ENCODE data around the gene CA6.
"Not testable (repeated sequence)": the region's sequence is repeated elsewhere in the genome, so short reads cannot be mapped to it uniquely, and the experiment has no call there.

Gene CA6

DNA sequence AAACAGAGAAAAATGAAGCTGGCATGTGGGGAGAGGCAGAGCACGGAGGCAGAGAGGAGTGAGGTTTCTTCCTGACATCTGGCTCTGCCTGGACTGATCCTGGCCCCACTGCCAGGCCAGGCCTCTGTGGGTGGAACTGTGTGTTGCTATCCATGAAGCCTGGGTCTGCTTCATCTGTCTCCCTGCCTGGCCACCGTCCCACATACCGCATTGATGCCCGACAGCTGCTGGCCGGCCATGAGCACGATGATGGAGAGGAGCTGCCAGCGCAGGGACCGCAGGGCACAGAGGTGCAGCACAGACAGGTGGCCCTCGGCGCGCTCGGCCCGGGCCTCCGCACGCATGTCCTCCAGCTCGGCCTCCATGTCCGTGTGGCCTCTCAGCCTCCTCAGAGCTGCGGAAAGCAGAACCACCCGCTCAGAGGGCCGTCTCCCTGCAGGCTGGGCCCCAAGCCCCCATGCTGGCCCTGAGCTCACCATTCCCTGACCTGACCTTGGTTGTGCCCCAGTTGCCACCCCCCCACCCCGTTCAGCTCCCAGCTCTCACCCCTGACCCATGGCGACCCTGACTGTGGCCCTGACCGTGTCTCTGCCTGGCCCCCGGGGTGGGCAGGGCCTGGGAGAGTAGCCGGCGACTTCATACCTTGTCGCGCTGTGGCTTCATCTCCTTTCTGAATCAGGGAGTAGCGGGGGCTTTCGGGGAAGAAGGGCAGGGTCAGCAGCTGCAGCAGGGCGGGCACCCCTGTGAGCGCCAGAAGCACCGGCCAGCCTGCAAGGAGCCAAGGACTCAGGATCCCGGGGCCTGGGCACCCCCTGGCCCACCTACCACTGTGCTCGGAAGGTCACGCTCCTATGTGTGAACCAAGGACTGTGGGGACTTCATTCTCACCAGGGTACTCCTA lies 69.1 kb downstream of the CA6 start:
- 94% methylated on average over 36 of the region's 36 CpGs for WGBS, 2 experiments
- Histone ChIP-seq H3K36me3 (ENCODE audit: control insufficient read depth, insufficient read depth, low read length) (no peaks in the 10 kb centered on the region), H3K4me3 (ENCODE audit: insufficient read depth, low read depth, low read length) (no peak overlapping the region), H3K27me3 (ENCODE audit: control insufficient read depth, insufficient read depth, low read length, poor library complexity, severe bottlenecking) (no peaks in the 10 kb centered on the region), H3K9me3 (ENCODE audit: control insufficient read depth, low read length) (no peaks in the 10 kb centered on the region), H3K27ac (ENCODE audit: insufficient read depth, low read depth, low read length, poor library complexity, severe bottlenecking) (no peak overlapping the region), H3K4me1 (ENCODE audit: control insufficient read depth, insufficient read depth, low read length) (no peaks in the 10 kb centered on the region)

DNA sequence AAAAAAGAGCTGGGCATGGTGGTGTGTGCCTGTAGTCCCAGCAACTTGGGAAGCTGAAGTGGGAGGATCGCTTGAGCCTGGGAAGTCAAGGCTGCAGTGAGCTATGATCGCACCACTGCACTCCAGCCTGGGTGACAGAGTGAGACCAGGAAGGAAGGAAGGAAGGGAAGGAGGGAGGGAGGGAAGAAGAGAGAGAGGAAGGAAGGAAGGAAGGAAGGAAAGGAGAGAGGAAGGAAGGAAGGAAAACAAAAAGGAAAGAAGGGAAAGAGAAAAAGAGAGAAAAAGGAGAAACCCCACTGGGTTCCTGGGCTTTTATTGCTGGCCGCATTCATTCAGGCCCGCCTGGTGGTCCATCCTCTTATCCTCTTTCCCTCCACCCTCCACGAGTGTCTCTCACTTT lies 70.8 kb downstream of the CA6 start:
- Histone ChIP-seq H3K36me3 (ENCODE audit: control insufficient read depth, insufficient read depth, low read length) (no peaks in the 10 kb centered on the region), H3K4me1 (ENCODE audit: control insufficient read depth, insufficient read depth, low read length) (no peaks in the 10 kb centered on the region), H3K4me3 (ENCODE audit: insufficient read depth, low read depth, low read length) (no peak overlapping the region), H3K9me3 (ENCODE audit: control insufficient read depth, low read length) (no peaks in the 10 kb centered on the region), H3K27ac (ENCODE audit: insufficient read depth, low read depth, low read length, poor library complexity, severe bottlenecking) (no peak overlapping the region), H3K27me3 (ENCODE audit: control insufficient read depth, insufficient read depth, low read length, poor library complexity, severe bottlenecking) (no peaks in the 10 kb centered on the region)
- 76 to 78% methylated on average over 5 of the region's 5 CpGs for WGBS, 2 experiments

DNA sequence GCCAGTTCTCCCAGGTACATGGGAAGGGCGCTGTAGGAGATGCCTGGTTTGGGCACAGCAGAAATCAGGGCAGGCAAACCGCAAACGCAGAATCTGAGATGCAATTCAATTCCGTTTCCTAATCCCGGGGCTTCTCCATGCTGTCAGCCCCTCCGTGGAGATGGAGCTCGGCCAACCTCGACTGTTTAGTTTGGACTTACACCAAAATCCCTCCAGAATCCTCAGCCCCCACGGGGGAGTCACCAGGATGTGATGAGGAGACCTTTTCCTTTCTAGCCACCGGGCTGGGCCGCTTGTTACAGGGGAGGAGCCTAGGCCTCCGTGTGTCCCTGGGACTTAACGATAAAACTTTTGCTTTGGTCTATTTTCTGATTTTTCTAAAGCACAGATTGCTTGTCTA lies 72.7 kb downstream of the CA6 start:
- H3K36me3 ChIP-seq (ENCODE audit: control insufficient read depth, insufficient read depth, low read length), result no peaks in the 10 kb centered on the region
- no peak overlapping the region for H3K27ac ChIP-seq (ENCODE audit: insufficient read depth, low read depth, low read length, poor library complexity, severe bottlenecking)
- no peaks in the 10 kb centered on the region for H3K4me1 ChIP-seq (ENCODE audit: control insufficient read depth, insufficient read depth, low read length)
- H3K27me3 ChIP-seq (ENCODE audit: control insufficient read depth, insufficient read depth, low read length, poor library complexity, severe bottlenecking), result no peaks in the 10 kb centered on the region
- H3K9me3 ChIP-seq (ENCODE audit: control insufficient read depth, low read length), result no peaks in the 10 kb centered on the region
- H3K4me3 ChIP-seq (ENCODE audit: insufficient read depth, low read depth, low read length), result no peak overlapping the region
- 90 to 91% methylated on average over 13 of the region's 13 CpGs for WGBS, 2 experiments

GRCh38 chr1:9019896-9020295 lies 74.2 kb downstream of the CA6 start:
- Histone ChIP-seq H3K27ac (ENCODE audit: insufficient read depth, low read depth, low read length, poor library complexity, severe bottlenecking) (no peak overlapping the region), H3K36me3 (ENCODE audit: control insufficient read depth, insufficient read depth, low read length) (no peaks in the 10 kb centered on the region), H3K4me1 (ENCODE audit: control insufficient read depth, insufficient read depth, low read length) (no peaks in the 10 kb centered on the region), H3K9me3 (ENCODE audit: control insufficient read depth, low read length) (no peaks in the 10 kb centered on the region), H3K27me3 (ENCODE audit: control insufficient read depth, insufficient read depth, low read length, poor library complexity, severe bottlenecking) (no peaks in the 10 kb centered on the region), H3K4me3 (ENCODE audit: insufficient read depth, low read depth, low read length) (no peak overlapping the region)
- 87% methylated on average over 4 of the region's 4 CpGs for WGBS, 2 experiments

GRCh38 chr1:9020305-9020704 lies 74.6 kb downstream of the CA6 start:
- Histone ChIP-seq H3K27me3 (ENCODE audit: control insufficient read depth, insufficient read depth, low read length, poor library complexity, severe bottlenecking) (no peaks in the 10 kb centered on the region), H3K4me1 (ENCODE audit: control insufficient read depth, insufficient read depth, low read length) (no peaks in the 10 kb centered on the region), H3K9me3 (ENCODE audit: control insufficient read depth, low read length) (no peaks in the 10 kb centered on the region), H3K36me3 (ENCODE audit: control insufficient read depth, insufficient read depth, low read length) (no peaks in the 10 kb centered on the region), H3K27ac (ENCODE audit: insufficient read depth, low read depth, low read length, poor library complexity, severe bottlenecking) (no peak overlapping the region), H3K4me3 (ENCODE audit: insufficient read depth, low read depth, low read length) (no peak overlapping the region)
- 91 to 93% methylated on average over 5 to 6 of the region's 6 CpGs for WGBS, 2 experiments

- H3K4me3 ChIP-seq (ENCODE audit: insufficient read depth, low read depth, low read length); H3K4me1 ChIP-seq (ENCODE audit: control insufficient read depth, insufficient read depth, low read length); H3K27ac ChIP-seq (ENCODE audit: insufficient read depth, low read depth, low read length, poor library complexity, severe bottlenecking); H3K36me3 ChIP-seq (ENCODE audit: control insufficient read depth, insufficient read depth, low read length); H3K9me3 ChIP-seq (ENCODE audit: control insufficient read depth, low read length); H3K27me3 ChIP-seq (ENCODE audit: control insufficient read depth, insufficient read depth, low read length, poor library complexity, severe bottlenecking): not testable (repeated sequence)
- 86 to 92% methylated on average over 10 to 13 of the region's 15 CpGs for WGBS, 2 experiments
These were observed 76.5 kb downstream of the CA6 start for GRCh38 chr1:9022026-9022738.

DNA sequence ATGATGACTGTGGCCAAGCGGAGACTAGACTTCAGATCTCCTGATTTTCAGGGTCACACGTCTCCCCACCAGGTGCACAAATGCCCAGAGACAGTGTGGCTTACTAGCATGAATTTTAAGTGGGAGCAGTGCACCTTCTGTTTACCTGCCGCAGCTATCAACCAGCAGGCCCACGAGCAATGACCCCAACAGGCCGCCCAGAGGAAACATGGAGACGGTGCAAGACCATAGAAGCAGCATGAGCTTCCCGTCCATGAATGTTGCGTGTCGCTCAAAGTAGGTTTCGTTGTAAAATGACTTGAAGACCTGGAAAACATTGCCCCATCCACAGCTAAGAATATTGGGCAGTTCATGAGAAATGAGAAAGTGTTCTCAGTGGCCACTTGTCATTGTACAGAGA lies 77.1 kb downstream of the CA6 start:
- no peaks in the 10 kb centered on the region for H3K27me3 ChIP-seq (ENCODE audit: control insufficient read depth, insufficient read depth, low read length, poor library complexity, severe bottlenecking)
- H3K9me3 ChIP-seq (ENCODE audit: control insufficient read depth, low read length), result no peaks in the 10 kb centered on the region
- H3K36me3 ChIP-seq (ENCODE audit: control insufficient read depth, insufficient read depth, low read length), result no peaks in the 10 kb centered on the region
- WGBS, 2 experiments, result 93 to 95% methylated on average over 10 of the region's 10 CpGs
- no peak overlapping the region for H3K27ac ChIP-seq (ENCODE audit: insufficient read depth, low read depth, low read length, poor library complexity, severe bottlenecking)
- H3K4me3 ChIP-seq (ENCODE audit: insufficient read depth, low read depth, low read length), result no peak overlapping the region
- H3K4me1 ChIP-seq (ENCODE audit: control insufficient read depth, insufficient read depth, low read length), result no peaks in the 10 kb centered on the region

Measured in ectodermal cell (in vitro differentiated cells).